HG03439 (cell line): ENCODE data around the gene AQP2.
"Not testable (repeated sequence)": the region's sequence is repeated elsewhere in the genome, so short reads cannot be mapped to it uniquely, and the experiment has no call there.

Experiments used
- ATAC-seq: cut with Tn5 transposase; IDR thresholded peaks from one replicate; pipeline ENCODE4 v1.9.1; 2021; ENCODE audit warnings: mild to moderate bottlenecking, moderate library complexity; ENCODE audit not compliant: unreplicated experiment

AQP2 gene

GRCh38 chr12:49984476-49985359 lies 34.2 kb downstream of the AQP2 start:
- ATAC-seq = no peak

GRCh38 chr12:49985981-49986380 lies 35.4 kb downstream of the AQP2 start:
- no peak for ATAC-seq

GRCh38 chr12:49986476-49986875 lies 35.9 kb downstream of the AQP2 start:
- ATAC-seq = not testable (repeated sequence)

GRCh38 chr12:49987625-49988303 lies 37.2 kb downstream of the AQP2 start:
- no peak for ATAC-seq

GRCh38 chr12:49989400-49989799 lies 38.9 kb downstream of the AQP2 start:
- ATAC-seq = not testable (repeated sequence)

GRCh38 chr12:49990273-49990672 lies 39.7 kb downstream of the AQP2 start:
- no peak for ATAC-seq

GRCh38 chr12:49998453-49998852 lies 47.9 kb downstream of the AQP2 start:
- no peak for ATAC-seq

- no peak for ATAC-seq
Observed at GRCh38 chr12:50003595-50003994, 53.1 kb downstream of the AQP2 start.

GRCh38 chr12:50004696-50005095 lies 54.2 kb downstream of the AQP2 start:
- ATAC-seq = no peak

- no peak for ATAC-seq
Observed at GRCh38 chr12:50005175-50005574, 54.6 kb downstream of the AQP2 start.

- no peak for ATAC-seq
Observed at GRCh38 chr12:50006280-50006679, 55.7 kb downstream of the AQP2 start.

- no peak for ATAC-seq
Observed at GRCh38 chr12:50006754-50007442, 56.4 kb downstream of the AQP2 start.
